Endothelial cell of umbilical vein (primary cell): ENCODE data around the gene TRDMT1.

Source experiments
- CTCF ChIP-seq, 2 donors: IDR thresholded peaks; 1 replicate in 1 of 2; 2 replicates in 1 of 2; pipeline ENCODE4 v1.5.1; 2011; ENCODE audit warnings: low read length in 2 of 2, mild to moderate bottlenecking in 2 of 2, moderate library complexity in 2 of 2, control low read depth in 1 of 2, inconsistent platforms in 1 of 2, low read depth in 1 of 2; ENCODE audit not compliant: insufficient read depth in 1 of 2; ENCODE audit errors: extremely low read depth in 1 of 2
- POLR2A ChIP-seq: IDR thresholded peaks from 2 replicates; pipeline ENCODE4 v1.6.1; 2012; ENCODE audit warnings: low read depth, mild to moderate bottlenecking, control low read depth, low read length

- TF ChIP-seq CTCF (IDR thresholded peaks at IDR 0.05; ENCODE audit: extremely low read depth in 1 of 2, insufficient read depth in 1 of 2, low read depth in 1 of 2, low read length in 2 of 2) (no peak), POLR2A (no peak)
Measured at GRCh38 chr10:17217631-17218232, 16.3 kb upstream of the TRDMT1 start.
